ENCODE data around the gene CPLX4. TPM values are rescaled to one million over a fixed set of nuclear protein-coding genes. Genes with fewer than 3 reads are reported as not detected.
A peak's percentile ranks its signal among the peaks of the same experiment; 100 is the strongest.

The CPLX4 gene
- total RNA-seq, 1 donor from 2014 or later: 2.2 TPM

- Histone ChIP-seq H3K27ac (no peak overlapping the region), H3K79me2 (ENCODE audit: low read depth) (peaks cover 40% of the 10 kb centered on the region), H3K4me1 (peaks cover 51% of the 10 kb centered on the region), H3K9me3 (ENCODE audit: low read depth) (no peaks in the 10 kb centered on the region), H2AFZ (replicated peaks) (no peak overlapping the region), H3F3A (ENCODE audit: low read depth) (peaks cover 80% of the 10 kb centered on the region), H3K9ac (no peak overlapping the region), H3K4me3 (peak overlapping the region; percentile 35), H3K27me3 (peaks cover 99% of the 10 kb centered on the region), H3K4me2 (peak overlapping the region; percentile 70), H4K20me1 (ENCODE audit: low read depth) (peaks cover 83% of the 10 kb centered on the region), H3K36me3 (peaks cover 25% of the 10 kb centered on the region)
- Mint-ChIP-seq H3K4me3 (peak overlapping the region; percentile 76), H3K4me1 (peaks cover 17% of the 10 kb centered on the region), H3K27ac (no peak overlapping the region), H3K27me3 (ENCODE audit: insufficient read depth, low read depth) (peaks cover 85% of the 10 kb centered on the region), H3K36me3 (no peaks in the 10 kb centered on the region), H3K9me3 (peaks cover 2% of the 10 kb centered on the region)
- peak; percentile 46 for TF ChIP-seq EZH2phosphoT487 (IDR thresholded peaks at IDR 0.05)
- TF ChIP-seq, protein P1, sequence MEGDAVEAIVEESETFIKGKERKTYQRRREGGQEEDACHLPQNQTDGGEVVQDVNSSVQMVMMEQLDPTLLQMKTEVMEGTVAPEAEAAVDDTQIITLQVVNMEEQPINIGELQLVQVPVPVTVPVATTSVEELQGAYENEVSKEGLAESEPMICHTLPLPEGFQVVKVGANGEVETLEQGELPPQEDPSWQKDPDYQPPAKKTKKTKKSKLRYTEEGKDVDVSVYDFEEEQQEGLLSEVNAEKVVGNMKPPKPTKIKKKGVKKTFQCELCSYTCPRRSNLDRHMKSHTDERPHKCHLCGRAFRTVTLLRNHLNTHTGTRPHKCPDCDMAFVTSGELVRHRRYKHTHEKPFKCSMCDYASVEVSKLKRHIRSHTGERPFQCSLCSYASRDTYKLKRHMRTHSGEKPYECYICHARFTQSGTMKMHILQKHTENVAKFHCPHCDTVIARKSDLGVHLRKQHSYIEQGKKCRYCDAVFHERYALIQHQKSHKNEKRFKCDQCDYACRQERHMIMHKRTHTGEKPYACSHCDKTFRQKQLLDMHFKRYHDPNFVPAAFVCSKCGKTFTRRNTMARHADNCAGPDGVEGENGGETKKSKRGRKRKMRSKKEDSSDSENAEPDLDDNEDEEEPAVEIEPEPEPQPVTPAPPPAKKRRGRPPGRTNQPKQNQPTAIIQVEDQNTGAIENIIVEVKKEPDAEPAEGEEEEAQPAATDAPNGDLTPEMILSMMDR (IDR thresholded peaks at IDR 0.05): no peak
- DNase-seq (ENCODE audit: low spot score): peak; percentile 20
These were observed 50.2 kb downstream of the CPLX4 start for GRCh38 chr18:59268127-59268720.

DNA sequence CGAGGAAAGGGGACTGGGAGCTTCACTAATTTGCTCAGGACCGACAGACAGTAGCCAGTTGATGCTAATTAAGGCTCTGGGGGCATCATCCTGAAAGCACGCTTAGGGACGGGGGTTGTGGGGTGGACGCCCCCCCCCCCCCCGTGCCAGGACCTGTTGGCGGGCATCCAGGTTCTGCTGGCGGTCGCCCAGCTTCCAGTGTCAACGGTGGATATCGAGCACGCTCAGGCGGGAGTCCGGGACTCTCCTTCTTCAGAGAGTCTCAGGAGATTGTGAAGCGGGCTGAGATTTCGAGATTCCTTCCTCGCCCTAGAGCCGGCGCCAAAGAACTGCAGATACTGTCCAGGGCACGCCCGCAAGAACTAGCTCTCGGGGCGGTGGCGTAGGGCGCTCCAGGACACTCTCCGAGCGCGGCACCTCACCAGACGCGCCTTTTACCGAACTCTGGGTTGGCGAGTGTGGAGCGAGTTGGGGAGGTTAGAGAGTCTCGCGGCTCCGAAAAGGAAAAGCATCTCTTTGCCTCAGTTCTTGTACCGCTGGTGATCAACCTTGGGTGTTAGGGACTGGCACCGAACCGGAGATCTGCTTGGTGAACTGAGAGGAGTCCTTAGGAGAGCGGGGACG is 50.8 kb downstream of the CPLX4 start:
- peak overlapping the region; percentile 76 for H3K4me3 Mint-ChIP-seq
- peaks cover 90% of the 10 kb centered on the region for H3K27me3 Mint-ChIP-seq (ENCODE audit: insufficient read depth, low read depth)
- Histone ChIP-seq H3K4me2 (peak overlapping the region; percentile 70), H3F3A (ENCODE audit: low read depth) (peaks cover 80% of the 10 kb centered on the region), H4K20me1 (ENCODE audit: low read depth) (peaks cover 78% of the 10 kb centered on the region), H3K9me3 (ENCODE audit: low read depth) (no peaks in the 10 kb centered on the region), H2AFZ (replicated peaks) (no peak overlapping the region), H3K27ac (no peak overlapping the region), H3K4me1 (peaks cover 51% of the 10 kb centered on the region), H3K36me3 (peaks cover 25% of the 10 kb centered on the region), H3K4me3 (peak overlapping the region; percentile 35), H3K79me2 (ENCODE audit: low read depth) (peaks cover 34% of the 10 kb centered on the region), H3K27me3 (peaks cover 99% of the 10 kb centered on the region), H3K9ac (no peak overlapping the region)
- peaks cover 17% of the 10 kb centered on the region for H3K4me1 Mint-ChIP-seq
- DNase-seq (ENCODE audit: low spot score): peak; percentile 59
- H3K36me3 Mint-ChIP-seq: no peaks in the 10 kb centered on the region
- H3K27ac Mint-ChIP-seq: no peak overlapping the region
- TF ChIP-seq, protein P1 (IDR thresholded peaks at IDR 0.05): no peak
- peak; percentile 8 for TF ChIP-seq EZH2 (IDR thresholded peaks at IDR 0.05)
- peaks cover 3% of the 10 kb centered on the region for H3K9me3 Mint-ChIP-seq

DNA sequence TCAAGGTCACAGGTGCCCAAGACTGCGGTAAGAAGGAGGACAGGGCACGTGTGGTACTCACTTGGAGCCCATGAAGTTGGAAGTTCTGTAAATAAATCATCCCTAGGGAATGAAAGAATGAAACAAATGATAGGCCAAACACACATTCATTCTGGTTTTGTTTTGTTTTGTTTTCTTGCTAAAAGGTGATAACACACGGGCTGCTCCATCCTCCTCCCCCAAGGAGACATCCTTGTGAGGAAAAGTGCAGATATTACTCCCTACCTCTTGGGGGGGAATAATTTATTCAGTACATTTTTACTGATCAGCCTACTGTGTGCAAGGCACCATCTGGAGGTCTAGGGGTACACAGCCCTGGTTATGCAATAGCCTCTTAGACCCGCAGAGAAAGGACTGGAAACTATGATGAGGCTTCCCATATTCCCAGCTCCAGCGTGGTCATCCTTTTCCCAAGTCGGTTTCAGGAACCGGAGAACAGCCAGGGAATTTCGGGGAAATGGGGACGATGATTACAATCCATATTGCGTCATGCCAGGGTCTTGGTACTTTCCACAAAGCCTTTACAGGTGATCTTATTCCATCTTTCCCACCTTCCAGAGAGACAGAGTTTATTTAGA is 51.5 kb downstream of the CPLX4 start:
- peaks cover 17% of the 10 kb centered on the region for H3K4me1 Mint-ChIP-seq
- Histone ChIP-seq H3K79me2 (ENCODE audit: low read depth) (peaks cover 27% of the 10 kb centered on the region), H2AFZ (replicated peaks) (no peak overlapping the region), H3K9me3 (ENCODE audit: low read depth) (no peaks in the 10 kb centered on the region), H3F3A (ENCODE audit: low read depth) (peaks cover 77% of the 10 kb centered on the region), H4K20me1 (ENCODE audit: low read depth) (peaks cover 72% of the 10 kb centered on the region), H3K4me3 (no peak overlapping the region), H3K4me1 (peaks cover 51% of the 10 kb centered on the region), H3K9ac (no peak overlapping the region), H3K4me2 (no peak overlapping the region), H3K27me3 (peaks cover 99% of the 10 kb centered on the region), H3K36me3 (peaks cover 25% of the 10 kb centered on the region), H3K27ac (no peak overlapping the region)
- TF ChIP-seq, protein P1 (IDR thresholded peaks at IDR 0.05): no peak
- peak; percentile 11 for TF ChIP-seq EZH2 (IDR thresholded peaks at IDR 0.05)
- DNase-seq (ENCODE audit: low spot score): no peak
- H3K4me3 Mint-ChIP-seq: peak overlapping the region; percentile 50
- no peaks in the 10 kb centered on the region for H3K36me3 Mint-ChIP-seq
- peaks cover 91% of the 10 kb centered on the region for H3K27me3 Mint-ChIP-seq (ENCODE audit: insufficient read depth, low read depth)
- H3K9me3 Mint-ChIP-seq: peaks cover 5% of the 10 kb centered on the region
- H3K27ac Mint-ChIP-seq: no peak overlapping the region
